Stimulated activated naive CD4-positive, alpha-beta T cell treated with Interleukin-2 at 50 U/mL for 16 hours (primary cell): ENCODE results near the gene PRAMEF10.
"Not testable (repeated sequence)": the region's sequence is repeated elsewhere in the genome, so short reads cannot be mapped to it uniquely, and the experiment has no call there.

Source experiments
- DNase-seq: peaks from one replicate; lab custom pipeline; 2025; lab: John Stamatoyannopoulos, UW

Gene PRAMEF10, protein sequence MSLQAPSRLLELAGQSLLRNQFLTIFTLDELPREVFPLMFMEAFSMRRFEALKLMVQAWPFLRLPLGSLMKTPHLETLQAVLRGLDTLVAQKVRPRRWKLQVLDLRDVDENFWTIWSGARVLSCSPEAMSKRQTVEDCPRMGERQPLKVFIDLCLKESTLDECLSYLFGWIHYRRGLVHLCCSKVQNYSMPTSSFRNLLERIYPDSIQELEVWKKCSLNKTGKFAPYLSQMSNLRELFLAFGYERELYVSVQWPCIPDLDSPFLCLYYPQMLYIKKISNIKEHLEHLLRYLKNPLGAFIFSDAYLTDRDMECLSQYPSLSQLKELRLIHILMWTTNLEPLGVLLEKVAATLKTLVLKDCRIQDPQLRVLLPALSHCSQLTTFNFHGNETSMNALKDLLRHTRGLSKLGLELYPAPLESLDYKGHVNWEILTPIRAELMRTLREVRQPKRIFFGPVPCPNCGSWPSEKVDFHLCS

DNA sequence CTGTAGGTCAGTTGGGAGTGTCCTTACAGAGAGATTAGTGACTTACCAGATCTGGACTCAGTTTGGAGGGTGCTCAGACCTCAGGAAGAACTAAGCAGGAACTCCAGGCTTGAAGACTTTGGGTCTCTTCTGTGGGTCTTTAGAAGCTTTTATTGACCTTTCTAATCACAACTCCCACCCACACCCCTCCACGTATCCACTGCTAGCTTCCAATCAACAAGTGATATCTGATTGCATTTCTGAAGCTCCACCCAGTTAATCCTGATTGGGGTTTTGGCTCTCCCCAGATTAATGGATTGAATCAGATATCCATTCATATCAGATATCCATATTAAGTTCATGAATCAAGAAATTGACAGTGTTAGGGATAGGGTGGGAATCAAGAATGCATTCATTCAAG is at the start of gene PRAMEF10:
Gene PRAMEF10, minus strand, starts transcription at position 101 of the 400 bp plus-strand sequence. CDS start 2,423 bp downstream, outside the sequence.
- DNase-seq, result not testable (repeated sequence)

DNA sequence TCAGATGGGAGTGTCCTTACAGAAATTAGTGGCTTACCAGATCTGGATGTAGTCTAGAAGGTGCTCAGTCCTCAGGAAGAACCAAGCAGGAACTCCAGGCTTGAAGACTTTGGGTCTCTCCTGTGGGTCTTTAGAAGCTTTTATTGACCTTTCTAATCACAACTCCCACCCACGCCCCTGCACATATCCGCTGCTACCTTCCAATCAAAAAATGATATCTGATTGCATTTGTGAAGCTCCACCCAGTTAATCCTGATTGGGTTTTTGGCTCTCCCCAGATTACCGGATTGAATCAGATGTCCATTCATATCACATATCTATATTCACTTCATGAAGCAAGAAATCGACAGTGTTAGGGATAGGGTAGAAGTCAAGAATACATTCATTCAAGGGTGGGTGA is 49.4 kb upstream of the PRAMEF10 start, which contains the start of gene PRAMEF6:
Gene PRAMEF6, minus strand, starts transcription at position 101 of the 400 bp plus-strand sequence. CDS start 5,062 bp downstream, outside the sequence.
- DNase-seq, result not testable (repeated sequence)

DNA sequence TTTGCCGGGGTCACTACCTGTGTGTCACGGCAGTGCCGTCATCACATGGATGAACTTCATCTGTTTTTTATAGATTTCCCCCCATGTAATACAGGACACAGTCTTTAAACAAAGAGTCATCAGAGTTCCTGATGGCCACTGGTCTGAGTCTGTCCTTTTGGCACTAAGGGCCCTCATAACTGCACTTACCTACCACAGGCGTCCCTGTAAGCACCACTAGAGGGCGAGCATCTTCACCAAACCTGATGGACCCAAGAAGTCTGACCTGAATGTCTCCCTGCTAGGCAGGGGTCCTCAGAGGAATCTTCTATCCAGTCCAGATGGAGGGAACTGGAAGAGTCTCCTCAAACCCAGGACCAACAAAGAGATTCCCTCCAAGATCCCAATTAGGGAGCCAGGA is 26.3 kb upstream of the PRAMEF10 start:
- not testable (repeated sequence) for DNase-seq

DNA sequence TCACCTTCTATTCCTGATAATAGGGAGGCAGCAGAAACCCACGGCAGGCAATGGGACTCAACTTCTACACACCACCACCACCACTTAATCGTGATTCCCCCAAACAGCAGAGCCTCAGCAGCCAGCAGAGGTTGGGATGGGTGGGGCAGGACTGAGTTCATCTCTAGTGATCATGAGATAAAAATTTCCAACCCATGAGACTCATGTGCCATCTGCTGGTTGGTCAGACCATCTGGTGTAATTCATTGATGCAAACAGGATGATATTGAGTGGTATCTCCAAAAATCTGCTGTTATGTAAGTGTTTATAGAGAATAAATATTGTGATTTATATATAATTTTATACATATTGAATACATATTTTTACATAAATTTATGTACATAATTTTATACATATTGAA is 23.7 kb upstream of the PRAMEF10 start:
- not testable (repeated sequence) for DNase-seq

DNA sequence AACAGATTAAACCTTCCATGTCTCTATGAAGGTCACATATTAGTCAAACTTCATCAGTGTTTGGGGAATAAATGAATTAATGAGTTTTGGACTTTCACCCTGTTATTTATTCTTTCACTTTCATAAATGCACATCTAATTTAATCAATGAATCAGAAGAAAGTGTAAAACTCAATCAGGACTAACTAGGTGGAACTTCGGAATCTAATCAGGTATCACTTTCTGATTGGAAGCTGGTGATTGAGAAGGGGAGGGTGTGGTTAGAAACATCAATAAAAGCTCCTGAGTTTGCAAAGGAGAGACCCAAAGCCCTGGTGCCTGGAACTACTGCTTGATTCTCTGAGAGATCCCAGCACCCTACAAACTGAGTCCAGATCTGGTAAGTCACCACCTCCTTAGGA is 18.2 kb upstream of the PRAMEF10 start, which contains the start of gene PRAMEF7:
Gene PRAMEF7, plus strand, starts transcription at position 301 of the 400 bp plus-strand sequence. CDS start 1,083 bp downstream, outside the sequence.
- not testable (repeated sequence) for DNase-seq

DNA sequence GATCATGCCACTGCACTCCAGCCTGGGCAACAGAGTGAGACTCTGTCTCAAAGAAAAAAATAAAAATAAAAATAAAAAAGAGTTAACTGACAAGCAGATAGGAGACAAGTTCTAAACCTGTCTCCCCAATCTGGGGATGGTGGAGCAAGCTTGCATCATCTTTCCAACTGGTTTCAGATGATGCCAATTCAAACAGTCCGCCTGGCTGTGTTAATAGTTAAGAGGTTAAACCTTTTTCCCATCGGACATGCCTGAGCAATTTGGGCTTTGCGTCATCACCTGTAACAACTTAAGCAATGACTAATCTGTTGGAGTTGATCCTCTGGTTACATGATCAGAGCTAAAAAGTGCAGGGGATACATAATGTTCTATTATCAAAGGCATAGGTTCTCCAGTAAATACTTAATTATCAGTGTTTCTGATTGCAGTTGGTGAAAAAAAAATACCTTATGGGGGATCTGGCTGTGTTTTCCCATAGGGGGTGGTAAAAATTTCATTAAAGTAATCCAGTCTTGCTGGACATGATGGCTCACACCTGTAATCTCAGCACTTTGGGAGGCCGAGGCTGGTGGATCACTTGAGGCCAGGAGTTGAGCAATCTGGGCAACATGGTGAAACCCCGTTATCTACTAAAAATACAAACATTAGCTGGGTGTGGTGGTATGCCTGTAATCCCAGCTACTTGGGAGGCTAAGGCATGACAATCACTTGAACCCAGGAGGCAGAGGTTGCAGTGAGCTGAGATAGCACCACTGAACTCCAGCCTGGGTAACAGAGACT is 5.9 kb upstream of the PRAMEF10 start:
- not testable (repeated sequence) for DNase-seq

DNA sequence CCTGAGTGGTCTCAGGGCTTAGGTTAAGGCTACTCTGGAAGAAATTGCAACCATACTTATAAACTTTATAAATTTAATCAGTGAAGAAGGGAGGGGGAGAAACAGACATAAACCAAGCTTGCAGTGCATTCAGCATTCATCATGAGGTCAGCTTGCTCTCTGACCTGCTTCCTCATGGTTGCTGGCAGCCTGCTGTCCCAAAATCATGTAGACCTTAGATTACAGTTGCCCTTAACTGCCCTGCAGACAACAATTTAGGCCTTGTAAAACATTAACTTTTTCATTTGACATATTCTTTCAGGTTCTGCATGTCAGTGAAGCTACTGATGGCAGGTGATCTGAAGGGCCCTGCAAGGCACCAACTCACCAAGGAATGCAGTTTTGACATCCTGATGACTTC is 1.1 kb upstream of the PRAMEF10 start:
- not testable (repeated sequence) for DNase-seq

DNA sequence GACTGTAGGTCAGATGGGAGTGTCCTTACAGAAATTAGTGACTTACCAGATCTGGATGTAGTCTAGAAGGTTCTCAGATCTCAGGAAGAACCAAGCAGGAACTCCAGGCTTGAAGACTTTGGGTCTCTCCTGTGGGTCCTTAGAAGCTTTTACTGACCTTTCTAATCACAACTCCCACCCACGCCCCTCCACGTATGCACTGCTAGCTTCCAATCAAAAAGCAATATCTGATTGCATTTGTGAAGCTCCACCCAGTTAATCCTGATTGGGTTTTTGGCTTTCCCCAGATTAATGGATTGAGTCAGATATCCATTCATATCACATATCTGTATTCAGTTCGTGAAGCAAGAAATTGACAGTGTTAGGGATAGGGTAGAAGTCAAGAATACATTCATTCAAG is 12.0 kb downstream of the PRAMEF10 start, which contains the start of gene PRAMEF4:
Gene PRAMEF4, minus strand, starts transcription at position 101 of the 400 bp plus-strand sequence. CDS start 2,807 bp downstream, outside the sequence.
- not testable (repeated sequence) for DNase-seq

DNA sequence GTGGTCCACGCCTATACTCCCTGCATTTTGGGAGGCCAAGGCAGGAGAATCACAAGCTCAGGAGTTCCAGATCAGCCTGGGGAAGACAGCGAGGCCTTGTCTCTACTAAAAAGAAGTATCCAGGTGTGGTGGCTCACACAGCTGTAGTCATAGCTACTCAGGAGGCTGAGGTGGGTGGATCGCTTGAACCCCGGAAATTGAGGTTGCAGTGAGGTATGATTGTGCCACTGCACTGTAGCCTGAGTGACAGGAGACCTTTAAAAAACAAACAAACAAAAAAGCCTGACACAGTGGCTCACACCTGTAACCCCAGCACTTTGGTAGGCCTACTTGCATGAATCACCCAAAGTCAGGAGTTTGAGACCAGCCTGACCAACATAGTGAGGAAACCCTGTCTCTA is 19.6 kb downstream of the PRAMEF10 start:
- DNase-seq, result not testable (repeated sequence)

DNA sequence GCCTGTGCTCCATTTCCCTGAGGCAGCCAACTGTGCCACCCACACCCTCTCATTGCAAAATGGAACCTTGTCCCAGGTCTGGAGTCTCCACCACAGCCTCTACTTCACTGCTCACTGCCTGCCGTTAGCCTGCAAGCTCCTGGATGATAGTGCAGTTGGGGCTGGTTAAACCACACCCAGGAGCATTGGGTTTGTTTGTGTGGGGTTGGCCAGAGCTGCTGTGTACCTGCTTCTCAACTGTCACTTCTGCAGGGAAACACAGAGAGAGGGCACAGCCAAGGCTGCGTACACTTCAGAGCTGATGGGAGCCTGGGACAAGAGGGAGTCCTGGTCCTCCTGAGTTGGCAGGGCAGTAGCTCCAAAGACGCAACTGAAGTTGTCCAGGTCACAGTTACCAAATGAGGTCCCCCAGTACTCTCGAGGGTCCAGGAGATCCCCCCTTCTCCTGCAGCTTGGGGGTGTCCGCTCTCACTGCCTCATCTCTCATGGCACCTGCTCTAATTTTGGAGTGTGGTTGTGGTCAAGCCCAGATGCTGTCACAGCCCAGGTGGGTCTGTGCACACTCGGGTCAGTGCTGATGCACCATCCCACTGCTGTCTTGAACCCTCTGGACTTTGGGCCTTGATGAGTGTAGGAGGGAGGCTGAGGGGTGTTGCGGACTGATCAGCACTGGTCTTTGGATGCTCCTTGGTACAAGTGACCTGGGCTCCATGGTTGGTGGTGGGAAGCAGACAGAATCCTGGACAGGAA is 34.8 kb downstream of the PRAMEF10 start:
- DNase-seq, result not testable (repeated sequence)

DNA sequence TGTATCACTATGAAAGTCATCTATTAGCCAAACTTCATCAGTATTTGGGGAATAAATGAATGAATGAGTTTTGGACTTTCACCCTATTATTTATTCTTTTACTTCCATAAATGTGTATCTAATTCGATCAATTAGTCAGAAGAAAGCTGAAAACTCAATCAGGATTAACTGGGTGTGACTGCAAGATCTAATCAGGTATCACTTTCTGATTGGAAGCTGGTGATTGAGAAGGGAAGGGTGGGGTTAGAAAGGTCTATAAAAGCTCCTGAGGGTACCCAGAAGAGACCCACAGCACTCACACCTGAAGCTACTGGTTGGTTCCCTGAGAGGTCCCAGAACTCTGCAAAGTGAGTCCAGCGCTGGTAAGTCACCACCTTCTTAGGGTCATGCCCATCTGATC is 41.3 kb downstream of the PRAMEF10 start, which contains the start of gene PRAMEF2:
Gene PRAMEF2, plus strand, starts transcription at position 301 of the 400 bp plus-strand sequence. CDS start 1,924 bp downstream, outside the sequence.
- DNase-seq, result not testable (repeated sequence)

DNA sequence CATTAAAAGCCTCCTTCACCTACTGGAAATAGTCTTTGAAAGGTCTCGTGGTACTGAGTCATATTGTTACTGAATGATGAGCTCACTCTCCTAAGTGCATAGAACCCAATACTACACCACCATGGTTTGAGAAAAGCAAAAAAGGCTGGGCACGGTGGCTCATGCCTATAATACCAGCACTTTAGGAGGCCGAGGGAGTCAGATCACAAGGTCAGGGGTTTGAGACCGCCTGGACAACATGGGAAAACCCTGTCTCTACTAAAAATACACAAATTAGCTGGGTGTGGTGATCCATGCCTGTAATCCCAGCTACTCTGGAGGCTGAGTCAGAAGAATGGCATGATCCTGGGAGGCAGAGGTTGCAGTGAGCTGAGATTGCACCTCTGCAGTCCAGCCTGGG is 46.3 kb downstream of the PRAMEF10 start:
- no peak for DNase-seq

DNA sequence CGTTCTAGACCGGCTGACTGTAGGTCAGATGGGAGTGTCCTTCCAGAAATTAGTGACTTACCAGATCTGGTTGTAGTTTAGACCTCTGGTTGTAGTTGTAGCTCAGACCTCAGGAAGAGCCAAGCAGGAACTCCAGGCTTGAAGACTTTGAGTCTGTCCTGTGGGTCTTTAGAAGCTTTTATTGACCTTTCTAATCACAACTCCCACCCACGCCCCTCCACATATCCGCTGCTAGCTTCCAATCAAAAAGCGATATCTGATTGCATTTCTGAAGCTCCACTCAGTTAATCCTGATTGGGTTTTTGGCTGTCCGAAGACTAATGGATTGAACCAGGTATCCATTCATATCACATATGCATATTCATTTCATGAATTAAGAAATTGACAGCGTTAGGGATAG is 49.5 kb downstream of the PRAMEF10 start, which contains the start of gene HNRNPCL1:
Gene HNRNPCL1, minus strand, starts transcription at position 101 of the 400 bp plus-strand sequence. CDS start 431 bp downstream, outside the sequence.
- not testable (repeated sequence) for DNase-seq
